K562 (cell line): ENCODE measurements around the gene SEBOX. TPM values are rescaled to one million over a fixed set of nuclear protein-coding genes. Genes with fewer than 3 reads are reported as not detected.
A peak's percentile ranks its signal among the peaks of the same experiment; 100 is the strongest.

Experiments used
- ATF4 ChIP-seq: fragments of 450-650 bp; formaldehyde crosslinking; IDR thresholded peaks from 2 replicates; pipeline ENCODE4 v1.4.0; 2022; ENCODE audit warnings: mild to moderate bottlenecking, moderate library complexity
- CBFA2T2 ChIP-seq: fragments of 450-650 bp; conservative IDR thresholded peaks from 2 replicates; pipeline ENCODE4 v1.6.1; 2017; ENCODE audit warnings: mild to moderate bottlenecking
- CTBP1 ChIP-seq: fragments of 450-650 bp; IDR thresholded peaks from 2 replicates; pipeline ENCODE4 v1.6.1; 2016; ENCODE audit warnings: borderline replicate concordance
- CXXC5 ChIP-seq: fragments of 250-450 bp; sonication (Bioruptor Pico); IDR thresholded peaks from 2 replicates; pipeline ENCODE4 v1.8.0; 2022; ENCODE audit warnings: inconsistent platforms, mild to moderate bottlenecking, moderate library complexity
- ETS2 ChIP-seq: IDR thresholded peaks from 2 replicates; pipeline ENCODE4 v1.6.1; 2016; ENCODE audit warnings: borderline replicate concordance, missing genetic modification characterization, mild to moderate bottlenecking, moderate library complexity, missing compliant biosample characterization; ENCODE audit not compliant: poor library complexity, severe bottlenecking
- NR3C1 ChIP-seq: sonication (generic); formaldehyde crosslinking; IDR thresholded peaks from 2 replicates; pipeline ENCODE4 v1.8.1; 2022; ENCODE audit warnings: missing genetic modification reagents
- PHF20 ChIP-seq: fragments of 450-650 bp; IDR thresholded peaks from 2 replicates; pipeline ENCODE4 v1.6.1; 2018; ENCODE audit not compliant: partially characterized antibody
- RBFOX2 ChIP-seq: fragments of 200-400 bp; formaldehyde crosslinking; IDR thresholded peaks from 2 replicates; pipeline ENCODE4 v1.6.1; 2017; ENCODE audit warnings: low read depth, mild to moderate bottlenecking, low read length, moderate library complexity
- SMAD4 ChIP-seq: fragments of 250-450 bp; sonication (Bioruptor Pico); conservative IDR thresholded peaks from 2 replicates; pipeline ENCODE4 v1.8.0; 2021; ENCODE audit warnings: inconsistent platforms, mild to moderate bottlenecking, moderate library complexity
- TCFL5 ChIP-seq: fragments of 250-450 bp; sonication (Bioruptor Pico); conservative IDR thresholded peaks from 2 replicates; pipeline ENCODE4 v1.6.1; 2021; ENCODE audit warnings: mild to moderate bottlenecking, moderate library complexity, matching md5 sums
- TFE3 ChIP-seq: fragments of 450-650 bp; formaldehyde crosslinking; IDR thresholded peaks from 2 replicates; pipeline ENCODE4 v1.4.0; 2020; ENCODE audit warnings: mild to moderate bottlenecking, mixed read lengths
- TRIM24 ChIP-seq, 2 experiments: fragments of 450-650 bp; IDR thresholded peaks; 2 replicates each; pipeline ENCODE4 v1.6.1; 2016
- polyA plus RNA-seq, 8 experiments: library from polyadenylated mRNA; depleted of rRNA in 4 of 8; stranded (reverse) in 5 of 8; unstranded in 3 of 8; fragments of >200 nt; fragmentation: Nextera tagmentation in 2 of 8; fragmentation: Illumina TruSeq in 1 of 8; extraction: Ambion mirVana in 2 of 8; extraction: Trizol in 1 of 8; gene quantifications; 2 replicates each; pipeline versions ENCODE4 v1.2.1 to v1.2.3, GENCODE V29; 2011 to 2014; ENCODE audit warnings: inconsistent platforms in 1 of 8, missing spikeins in 1 of 8
- total RNA-seq, 7 experiments: library from RNA; depleted of rRNA in 6 of 7; stranded (reverse); fragments of >200 nt in 6 of 7; fragmentation: Illumina TruSeq in 2 of 7; extraction: Trizol in 2 of 7; gene quantifications; 2 replicates each; pipeline versions ENCODE4 v1.2.1 to v1.2.3, GENCODE V29; 2011 to 2021; ENCODE audit warnings: low replicate concordance in 1 of 7

SEBOX gene
- total and polyA plus RNA-seq, 9 of the 15 experiments (the other 6 are each of a cell fraction or from before 2014, with no cell fraction given) = not detected

- TF ChIP-seq CXXC5 (CRISPR knock-in tag) = peak; percentile 93
- TF ChIP-seq NR3C1 (CRISPR knock-in tag) = no peak
- TF ChIP-seq SMAD4 (CRISPR knock-in tag) = 0 out of 2 replicates have a peak, but pooled peaks have one; percentile 53
- TF ChIP-seq TRIM24 (IDR thresholded peaks at IDR 0.05) = peak in 1 of 2 experiments; percentile 85; a peak in 2 of 4 replicates
- TF ChIP-seq ATF4 = no peak
- peak; percentile 72 for TF ChIP-seq CTBP1
- peak; percentile 71 for TF ChIP-seq ETS2 (tag)
- TF ChIP-seq CBFA2T2 = peak; percentile 56
- no peak for TF ChIP-seq TCFL5
- peak; percentile 97 for TF ChIP-seq RBFOX2
- peak; percentile 87 for TF ChIP-seq TFE3 (CRISPR knock-in tag)
- TF ChIP-seq PHF20 = peak; percentile 100
These were observed 7.7 kb downstream of the SEBOX start, which contains the start of gene POLDIP2 (continued) for GRCh38 chr17:28357061-28357900.
